Gastrocnemius medialis (tissue), 4 donors: ENCODE results near the gene ZNF503.

Experiments
- CTCF ChIP-seq, 5 experiments: fragments of 450-650 bp in 3 of 5; fragments of 200-600 bp in 2 of 5; sonication (generic) in 2 of 5; IDR thresholded peaks in 4 of 5; conservative IDR thresholded peaks in 1 of 5; 1 replicate in 4 of 5; 2 replicates in 1 of 5; pipeline ENCODE4 v1.5.1; 2016 to 2019; ENCODE audit warnings: antibody characterized with exemption in 5 of 5, mild to moderate bottlenecking in 3 of 5, moderate library complexity in 3 of 5
- POLR2A ChIP-seq, 2 donors: fragments of 450-650 bp; IDR thresholded peaks; one replicate each; pipeline ENCODE4 v1.6.1; 2017; ENCODE audit warnings: antibody characterized with exemption in 2 of 2, mild to moderate bottlenecking in 2 of 2, moderate library complexity in 2 of 2

GRCh38 chr10:75434291-75434690 lies 32.7 kb upstream of the ZNF503 start:
- TF ChIP-seq CTCF (IDR thresholded peaks at IDR 0.05 in 4 of 5, conservative IDR thresholded peaks at IDR 0.05 in 1 of 5): no peak
- no peak for TF ChIP-seq POLR2A (IDR thresholded peaks at IDR 0.05)
